Stimulated activated CD8-positive, alpha-beta memory T cell treated with anti-CD3 and anti-CD28 coated beads, Interleukin-4, amount 100 ng/mL, for 4 hours (primary cell): ENCODE data around the gene CLMN.
"Not testable (repeated sequence)": the region's sequence is repeated elsewhere in the genome, so short reads cannot be mapped to it uniquely, and the experiment has no call there.

Source experiments
- DNase-seq, 2 donors: peaks; one replicate each; pipeline ENCODE4 v3.0.0-alpha.2; 2020; ENCODE audit warnings: low read depth in 2 of 2, low spot score in 1 of 2

CLMN gene

GRCh38 chr14:95222870-95223398 is 96.8 kb downstream of the CLMN start:
- DNase-seq, result no peak

- DNase-seq, result no peak
These were observed 97.5 kb downstream of the CLMN start for GRCh38 chr14:95222151-95222631.

- DNase-seq, result no peak
These were observed 98.2 kb downstream of the CLMN start for GRCh38 chr14:95221531-95221930.

GRCh38 chr14:95220663-95221231 is 99.0 kb downstream of the CLMN start:
- no peak for DNase-seq

- no peak for DNase-seq
These were observed 101.1 kb downstream of the CLMN start for GRCh38 chr14:95218472-95219193.

GRCh38 chr14:95218006-95218405 is 101.7 kb downstream of the CLMN start:
- no peak for DNase-seq

- no peak for DNase-seq
These were observed 102.3 kb downstream of the CLMN start for GRCh38 chr14:95217391-95217900.

- no peak for DNase-seq
These were observed 103.7 kb downstream of the CLMN start for GRCh38 chr14:95216008-95216407.

GRCh38 chr14:95215094-95215725 is 104.5 kb downstream of the CLMN start:
- DNase-seq, result no peak

GRCh38 chr14:95213774-95214173 is 105.9 kb downstream of the CLMN start:
- DNase-seq, result no peak

GRCh38 chr14:95211721-95212504 is 107.8 kb downstream of the CLMN start:
- no peak for DNase-seq

GRCh38 chr14:95210699-95211098 is 109.0 kb downstream of the CLMN start:
- no peak for DNase-seq

- no peak for DNase-seq
These were observed 111.1 kb downstream of the CLMN start for GRCh38 chr14:95208598-95208997.

- no peak for DNase-seq
These were observed 112.1 kb downstream of the CLMN start for GRCh38 chr14:95207475-95208233.

GRCh38 chr14:95206534-95206933 is 113.2 kb downstream of the CLMN start:
- no peak for DNase-seq

- DNase-seq, result no peak
These were observed 115.0 kb downstream of the CLMN start for GRCh38 chr14:95204705-95205104.

GRCh38 chr14:95201745-95202144 is 118.0 kb downstream of the CLMN start:
- DNase-seq, result not testable (repeated sequence)

GRCh38 chr14:95200404-95200803 is 119.3 kb downstream of the CLMN start:
- DNase-seq, result no peak

GRCh38 chr14:95199298-95199983 is 120.3 kb downstream of the CLMN start:
- DNase-seq, result no peak

GRCh38 chr14:95198320-95198719 is 121.4 kb downstream of the CLMN start:
- DNase-seq, result no peak
